BJ (cell line): ENCODE measurements around the gene ANKRD50. TPM values are rescaled to one million over a fixed set of nuclear protein-coding genes. Genes with fewer than 3 reads are reported as not detected.

Experiments
- CTCF ChIA-PET: fragments of 350-600 bp; formaldehyde crosslinking; extraction: SDS; loops from one replicate; lab custom pipeline; 2021; ENCODE audit warnings: antibody characterized with exemption, inconsistent platforms; lab: Yijun Ruan, JAX
- POLR2A ChIA-PET: fragments of 300-600 bp; sonication (Branson Sonifier 250); formaldehyde crosslinking; extraction: SDS; loops from one replicate; lab custom pipeline; 2021; ENCODE audit warnings: antibody characterized with exemption; lab: Charles Lee
- DNase-seq: peaks from one replicate; pipeline ENCODE4 v3.0.0-alpha.2; 2011; ENCODE audit warnings: low read depth
- H3K27me3 ChIP-seq: 2 replicates; pipeline ENCODE4 v1.6.0; 2011; ENCODE audit warnings: low read length; ENCODE audit not compliant: control insufficient read depth, insufficient read depth
- H3K36me3 ChIP-seq: 2 replicates; pipeline ENCODE4 v1.5.1; 2011; ENCODE audit warnings: low read length; ENCODE audit not compliant: control insufficient read depth, insufficient read depth
- H3K4me3 ChIP-seq: 2 replicates; pipeline ENCODE4 v1.5.1; 2011; ENCODE audit warnings: low read depth, mild to moderate bottlenecking, control low read depth, low read length
- CTCF ChIP-seq: IDR thresholded peaks from 2 replicates; pipeline ENCODE4 v1.5.1; 2011; ENCODE audit warnings: low read depth, mild to moderate bottlenecking, control low read depth, inconsistent platforms, low read length, moderate library complexity; ENCODE audit not compliant: insufficient read depth
- polyA plus RNA-seq: library from polyadenylated mRNA; depleted of rRNA; stranded (reverse); fragments of >200 nt; gene quantifications from 2 replicates; pipeline ENCODE4 v1.2.3, GENCODE V29; 2011

ANKRD50 gene
- polyA plus RNA-seq, 1 experiment = 6.5 TPM

DNA sequence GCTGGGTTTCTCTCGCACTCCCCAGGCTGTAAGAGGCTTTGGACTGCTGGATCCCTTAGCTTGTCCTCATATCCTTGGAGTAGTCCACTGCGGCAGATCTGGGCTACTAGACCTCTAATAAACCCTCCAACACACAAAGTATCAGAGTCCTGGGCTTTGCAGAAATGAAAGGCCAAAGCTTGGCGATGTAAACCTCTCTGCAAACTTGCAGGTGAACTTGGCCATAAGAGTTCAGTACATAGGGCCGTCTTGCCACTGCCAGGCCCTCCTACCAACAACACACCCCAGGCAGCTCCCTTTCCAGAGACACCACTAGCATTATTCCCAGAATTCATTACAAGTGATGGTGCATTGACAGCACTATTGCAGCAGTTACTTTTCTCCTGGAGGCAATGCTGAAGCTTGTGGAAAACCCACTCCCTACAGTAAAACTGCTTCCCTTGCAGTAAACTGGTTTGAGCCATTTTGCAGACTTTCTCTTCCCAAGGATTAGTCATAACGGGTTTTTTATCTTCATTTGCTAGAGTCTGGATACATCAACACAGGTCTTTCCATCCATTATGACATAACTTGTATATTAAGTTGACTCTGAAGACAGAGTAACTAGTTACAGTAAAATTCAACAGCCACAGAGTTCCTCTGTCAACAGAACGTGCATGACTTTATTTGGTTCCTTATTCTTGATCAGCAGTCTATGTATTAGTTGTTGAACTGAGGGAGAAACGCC lies 2.4 kb downstream of the ANKRD50 start:
- no peak for DNase-seq
- ChIA-PET CTCF (interaction anchor here (1.3 kb wide), 1 partner anchor 15 kb away, joined by 3 read pairs; no protein-coding TSS in a partner anchor), POLR2A (interaction anchor here (0.6 to 1.2 kb wide), 2 partner anchors 10 to 1927 kb away, joined by 3 read pairs; no protein-coding TSS in a partner anchor)
- Histone ChIP-seq H3K27me3 (no peaks in the 10 kb centered on the region), H3K36me3 (no peaks in the 10 kb centered on the region), H3K4me3 (peak overlapping the region; percentile 80)
- no peak for TF ChIP-seq CTCF

- no peaks in the 10 kb centered on the region for H3K36me3 ChIP-seq
- ChIA-PET POLR2A (interaction anchor here (0.8 kb wide), 1 partner anchor 259 kb away, joined by 4 read pairs; no protein-coding TSS in a partner anchor), CTCF (interaction anchor here (0.6 kb wide), 1 partner anchor 13 kb away, joined by 4 read pairs; no protein-coding TSS in a partner anchor)
- TF ChIP-seq CTCF = no peak
- no peaks in the 10 kb centered on the region for H3K27me3 ChIP-seq
- 0 out of 2 replicates have a peak overlapping the region, but pooled peaks have one; percentile 9 for H3K4me3 ChIP-seq
- DNase-seq = no peak
Measured at GRCh38 chr4:124708517-124709300, 3.8 kb downstream of the ANKRD50 start.

DNA sequence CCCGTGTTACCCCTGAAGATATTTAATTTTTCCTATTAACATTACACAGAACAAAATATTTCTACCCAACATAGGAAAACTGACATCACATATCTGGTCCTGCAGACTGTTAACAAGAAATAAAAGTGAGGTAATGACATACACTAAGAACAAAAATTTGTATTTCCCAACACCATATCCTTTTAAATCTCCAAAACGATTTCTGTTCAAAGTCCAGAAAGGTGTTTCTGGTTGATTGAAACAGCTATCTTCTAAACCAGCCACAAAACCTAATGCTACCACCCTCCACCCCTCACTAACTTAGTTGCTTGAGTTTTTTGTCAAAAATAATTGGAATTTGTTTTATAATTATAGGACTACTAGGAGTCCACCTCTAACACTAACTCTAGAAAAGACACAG lies 7.1 kb downstream of the ANKRD50 start:
- TF ChIP-seq CTCF = no peak
- DNase-seq = no peak
- ChIA-PET POLR2A (no interaction called here), CTCF (no interaction called here)
- H3K4me3 ChIP-seq = no peak overlapping the region
- no peaks in the 10 kb centered on the region for H3K27me3 ChIP-seq
- peaks cover 3% of the 10 kb centered on the region; the same call in 1 of the 2 replicates for H3K36me3 ChIP-seq

DNA sequence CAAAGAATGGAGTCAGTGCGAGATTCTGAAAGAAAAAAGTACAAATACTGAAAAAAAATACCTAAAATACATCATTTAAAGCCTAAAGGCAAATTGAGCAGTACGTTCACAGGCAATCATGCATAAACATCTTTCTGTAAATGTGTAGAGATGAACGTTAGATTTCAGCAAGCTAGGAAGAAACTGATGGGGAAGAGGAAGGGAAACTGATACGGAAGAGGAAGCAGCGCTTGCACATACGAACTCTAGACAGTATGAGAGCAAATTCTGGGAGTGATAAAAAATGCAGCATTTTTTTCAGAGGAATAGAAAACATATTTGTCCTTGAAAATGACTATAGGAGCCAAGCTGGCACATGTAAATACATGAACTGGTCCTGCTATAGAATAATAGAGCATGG lies 9.4 kb downstream of the ANKRD50 start:
- no peak for TF ChIP-seq CTCF
- H3K27me3 ChIP-seq = no peaks in the 10 kb centered on the region
- DNase-seq = no peak
- H3K36me3 ChIP-seq = peaks cover 3% of the 10 kb centered on the region; the same call in 1 of the 2 replicates
- ChIA-PET POLR2A (no interaction called here), CTCF (interaction anchor here (0.8 kb wide), 1 partner anchor 17 kb away, joined by 3 read pairs; no protein-coding TSS in a partner anchor)
- no peak overlapping the region for H3K4me3 ChIP-seq

- no peaks in the 10 kb centered on the region for H3K27me3 ChIP-seq
- no peak overlapping the region for H3K4me3 ChIP-seq
- peaks cover 3% of the 10 kb centered on the region for H3K36me3 ChIP-seq
- no peak for DNase-seq
- ChIA-PET CTCF (no interaction called here), POLR2A (no interaction called here)
- no peak for TF ChIP-seq CTCF
Measured at GRCh38 chr4:124697441-124697840, 15.1 kb downstream of the ANKRD50 start.
